ENCODE results near the gene RAB22A.

GRCh38 chr20:58329711-58330110, 20.2 kb downstream of the RAB22A start:
- TF ChIP-seq POLR2A (IDR thresholded peaks at IDR 0.05) (no peak), CTCF (IDR thresholded peaks at IDR 0.05) (no peak)
